Pancreas (tissue), 10 donors: ENCODE measurements around the gene TANK. TPM values are rescaled to one million over a fixed set of nuclear protein-coding genes. Genes with fewer than 3 reads are reported as not detected.

ENCODE experiments used
- ATAC-seq, 4 donors: fragments of 200-7000 bp; cut with Tn5 transposase; one replicate each; pipeline versions ENCODE4 v1.8.0 to v1.9.1; 2020; ENCODE audit warnings: mild to moderate bottlenecking in 4 of 4, moderate library complexity in 4 of 4
- DNase-seq, 6 donors: peaks; one replicate each; pipeline ENCODE4 v3.0.0-alpha.2; 2020
- FAIRE-seq: peaks from 2 replicates; lab custom pipeline; 2012; peaks lifted over from hg19 to GRCh38; lab: Jason Lieb, UNC
- H3K27ac ChIP-seq, 4 donors: fragments of 200-600 bp; sonication (generic); 1 replicate in 3 of 4; 2 replicates in 1 of 4; pipeline versions ENCODE4 v1.5.0 to v1.8.0; 2020
- H3K27me3 ChIP-seq, 4 donors: fragments of 200-600 bp; one replicate each; pipeline ENCODE4 v1.8.0; 2021
- H3K36me3 ChIP-seq, 3 donors: fragments of 200-600 bp; sonication (generic) in 1 of 3; one replicate each; pipeline versions ENCODE4 v1.5.0 to v1.8.0; 2020 to 2021
- H3K4me1 ChIP-seq, 3 donors: fragments of 200-600 bp; one replicate each; pipeline ENCODE4 v1.8.0; 2021
- H3K4me3 ChIP-seq, 4 donors: fragments of 200-600 bp; sonication (generic) in 2 of 4; one replicate each; pipeline versions ENCODE4 v1.5.0 to v1.8.0; 2020 to 2021
- H3K9me3 ChIP-seq, 4 donors: fragments of 200-600 bp; one replicate each; pipeline ENCODE4 v1.8.0; 2021
- WGBS, 2 donors: extraction: QIAGEN DNeasy Blood & Tissue Kit; methylation state at CpG; one replicate each; pipeline ENCODE4 v1.1.7; 2013; 5-methylcytosine and 5-hydroxymethylcytosine counted together
- intact Hi-C, 3 donors: fragments of 100-400 bp; cut with DNase I; formaldehyde crosslinking; loops; one replicate each; pipeline versions ENCODE4 v1.11.1 to v1.14.2; 2022
- polyA plus RNA-seq, 2 donors: library from polyadenylated mRNA; stranded (reverse); fragments of 200-250 nt; gene quantifications; one replicate each; pipeline ENCODE4 v1.2.3, GENCODE V29; 2013
- total RNA-seq, 6 donors: library from RNA; stranded (reverse); fragmentation: NEBNext Ultra II Directional in 4 of 6; extraction: Animal tissue kit (Norgen Biotek cat#: 25700) in 4 of 6; gene quantifications; one replicate each; pipeline versions ENCODE4 v1.2.1 to v1.2.4, GENCODE V29; 2021 to 2023
- TF ChIP-seq, protein P1 (sequence below), 4 donors: fragments of 200-600 bp; sonication (generic) in 3 of 4; IDR thresholded peaks; one replicate each; pipeline versions ENCODE4 v1.5.0 to v1.8.0; 2021; ENCODE audit warnings: antibody characterized with exemption in 4 of 4
- donor health status: healthy with polysubstance abuse.
- donor health status: DM: no; HTN: no; CAD: no; lungs with moderate emphysema.
- donor health status: DM: no; HTN: no; CAD: no.
- donor health status: control.
- donor health status: control.
- donor health status: Bipolar disorder and iron deficiency.
- donor health status: DM: yes; HTN: yes; CAD: no.
- donor health status: DM: no; HTN: no; CAD: no.
- donor health status: DM: no; HTN: no; CAD: no.
- donor health status: DM: yes; HTN: yes; CAD: no.

The TANK gene
- total and polyA plus RNA-seq, 8 donors = 10.9 to 30.3 (median 16.0) TPM

DNA sequence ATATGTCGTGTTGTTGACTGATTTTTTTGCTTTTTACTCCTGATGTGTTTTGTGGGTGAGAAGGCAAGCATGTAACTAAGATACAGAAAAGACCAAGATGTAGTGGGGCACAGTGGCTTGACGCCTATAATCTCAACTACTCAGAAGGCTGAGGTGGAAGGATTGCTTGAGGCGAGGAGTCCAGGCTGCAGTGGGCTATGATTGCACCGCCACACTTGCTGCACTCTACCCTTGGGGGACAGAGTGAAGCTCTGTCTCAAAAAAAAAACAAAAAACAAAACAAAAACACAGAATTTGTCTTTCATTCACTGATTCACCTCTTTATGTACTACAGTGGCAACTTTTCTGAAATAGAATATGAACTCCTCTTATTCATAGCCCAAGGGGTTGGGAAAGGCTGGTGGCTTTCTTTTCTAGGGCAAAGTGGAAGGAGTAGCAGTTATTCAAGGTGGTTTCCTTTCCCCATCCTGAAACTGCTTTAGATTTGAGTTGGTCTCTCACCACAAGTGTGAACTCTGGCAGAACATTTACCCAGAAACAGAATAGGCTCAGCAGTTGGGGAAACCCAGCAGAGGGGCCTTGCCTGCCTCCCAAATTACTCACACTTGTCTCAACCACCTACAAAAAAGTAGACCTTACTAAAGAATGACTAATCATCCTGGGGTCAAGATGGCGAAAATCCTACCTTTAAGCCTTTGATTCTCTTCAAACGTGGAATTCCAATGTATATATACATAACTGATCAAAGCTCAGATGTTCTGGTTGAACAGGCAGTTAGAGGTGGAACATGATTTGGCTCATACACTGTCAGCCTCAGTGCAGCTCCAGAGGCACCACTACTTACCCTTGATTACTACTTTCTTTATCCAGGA lies 6.5 kb downstream of the TANK start:
- ATAC-seq (no peak), DNase-seq (no peak), FAIRE-seq (no peak)
- Histone ChIP-seq H3K4me3 (no peak overlapping the region), H3K36me3 (peaks cover 0 to 11% (median 0%) of the 10 kb centered on the region in 3 donors), H3K4me1 (peaks cover 11 to 22% (median 17%) of the 10 kb centered on the region in 3 donors), H3K27ac (no peak overlapping the region), H3K27me3 (no peaks in the 10 kb centered on the region), H3K9me3 (no peaks in the 10 kb centered on the region)
- 86 to 87% methylated on average over 6 of the region's 6 CpGs for WGBS, 2 donors
- intact Hi-C loops = no loop called here
- TF ChIP-seq, protein P1, sequence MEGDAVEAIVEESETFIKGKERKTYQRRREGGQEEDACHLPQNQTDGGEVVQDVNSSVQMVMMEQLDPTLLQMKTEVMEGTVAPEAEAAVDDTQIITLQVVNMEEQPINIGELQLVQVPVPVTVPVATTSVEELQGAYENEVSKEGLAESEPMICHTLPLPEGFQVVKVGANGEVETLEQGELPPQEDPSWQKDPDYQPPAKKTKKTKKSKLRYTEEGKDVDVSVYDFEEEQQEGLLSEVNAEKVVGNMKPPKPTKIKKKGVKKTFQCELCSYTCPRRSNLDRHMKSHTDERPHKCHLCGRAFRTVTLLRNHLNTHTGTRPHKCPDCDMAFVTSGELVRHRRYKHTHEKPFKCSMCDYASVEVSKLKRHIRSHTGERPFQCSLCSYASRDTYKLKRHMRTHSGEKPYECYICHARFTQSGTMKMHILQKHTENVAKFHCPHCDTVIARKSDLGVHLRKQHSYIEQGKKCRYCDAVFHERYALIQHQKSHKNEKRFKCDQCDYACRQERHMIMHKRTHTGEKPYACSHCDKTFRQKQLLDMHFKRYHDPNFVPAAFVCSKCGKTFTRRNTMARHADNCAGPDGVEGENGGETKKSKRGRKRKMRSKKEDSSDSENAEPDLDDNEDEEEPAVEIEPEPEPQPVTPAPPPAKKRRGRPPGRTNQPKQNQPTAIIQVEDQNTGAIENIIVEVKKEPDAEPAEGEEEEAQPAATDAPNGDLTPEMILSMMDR (IDR thresholded peaks at IDR 0.05) = no peak

DNA sequence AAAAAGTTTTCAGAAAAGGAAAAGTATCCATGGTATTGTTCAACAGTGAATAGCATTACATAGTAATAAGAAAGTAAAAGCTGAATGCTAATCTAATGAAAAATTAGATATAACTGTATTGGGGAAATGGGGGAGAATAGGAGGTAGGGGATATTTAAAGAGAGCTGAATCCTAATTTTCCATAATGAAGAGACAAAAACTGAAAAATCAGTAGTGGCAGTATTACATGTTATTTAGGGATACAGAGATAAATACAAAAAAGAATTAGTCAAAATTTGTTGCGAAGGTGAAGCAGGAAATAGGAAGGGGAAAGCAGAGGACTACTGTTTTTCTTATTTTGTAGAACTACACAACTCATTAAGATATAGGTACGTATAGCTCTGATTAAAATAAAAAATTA lies 9.1 kb downstream of the TANK start:
- no peak for ATAC-seq
- Histone ChIP-seq H3K4me3 (no peak overlapping the region), H3K4me1 (peaks cover 7 to 13% (median 10%) of the 10 kb centered on the region in 3 donors), H3K9me3 (no peaks in the 10 kb centered on the region), H3K27me3 (no peaks in the 10 kb centered on the region), H3K27ac (no peak overlapping the region), H3K36me3 (no peaks in the 10 kb centered on the region)
- 91% methylated on average over 2 of the region's 2 CpGs for WGBS, 2 donors
- TF ChIP-seq, protein P1 (IDR thresholded peaks at IDR 0.05) = no peak
- intact Hi-C loops = no loop called here
- DNase-seq = no peak
- FAIRE-seq = no peak

DNA sequence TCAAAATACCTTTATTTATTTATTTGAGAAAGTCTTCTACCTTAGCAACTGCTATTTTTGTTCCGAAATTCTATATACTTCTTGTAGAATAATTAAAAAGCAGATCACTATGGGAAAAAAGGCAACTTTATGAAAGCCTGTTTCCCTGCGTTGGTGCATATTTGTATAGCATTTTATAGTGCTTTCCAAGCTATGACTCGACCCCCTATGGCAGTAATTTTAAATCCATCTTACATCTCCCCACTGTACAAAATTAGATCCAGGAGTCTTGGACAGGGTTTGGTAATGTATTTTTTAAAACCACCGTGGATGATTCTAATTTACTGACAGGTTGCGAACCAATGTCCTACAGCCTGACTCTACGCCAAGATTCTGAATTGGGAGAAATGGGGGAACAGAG lies 10.1 kb downstream of the TANK start:
- no peak for ATAC-seq
- DNase-seq = no peak
- Histone ChIP-seq H3K27ac (no peak overlapping the region), H3K27me3 (no peaks in the 10 kb centered on the region), H3K9me3 (no peaks in the 10 kb centered on the region), H3K4me1 (peaks cover 4 to 13% (median 11%) of the 10 kb centered on the region in 3 donors), H3K36me3 (no peaks in the 10 kb centered on the region), H3K4me3 (no peak overlapping the region)
- TF ChIP-seq, protein P1 (IDR thresholded peaks at IDR 0.05) = no peak
- intact Hi-C loops = no loop called here
- FAIRE-seq = no peak
- 86 to 89% methylated on average over 6 of the region's 6 CpGs for WGBS, 2 donors

DNA sequence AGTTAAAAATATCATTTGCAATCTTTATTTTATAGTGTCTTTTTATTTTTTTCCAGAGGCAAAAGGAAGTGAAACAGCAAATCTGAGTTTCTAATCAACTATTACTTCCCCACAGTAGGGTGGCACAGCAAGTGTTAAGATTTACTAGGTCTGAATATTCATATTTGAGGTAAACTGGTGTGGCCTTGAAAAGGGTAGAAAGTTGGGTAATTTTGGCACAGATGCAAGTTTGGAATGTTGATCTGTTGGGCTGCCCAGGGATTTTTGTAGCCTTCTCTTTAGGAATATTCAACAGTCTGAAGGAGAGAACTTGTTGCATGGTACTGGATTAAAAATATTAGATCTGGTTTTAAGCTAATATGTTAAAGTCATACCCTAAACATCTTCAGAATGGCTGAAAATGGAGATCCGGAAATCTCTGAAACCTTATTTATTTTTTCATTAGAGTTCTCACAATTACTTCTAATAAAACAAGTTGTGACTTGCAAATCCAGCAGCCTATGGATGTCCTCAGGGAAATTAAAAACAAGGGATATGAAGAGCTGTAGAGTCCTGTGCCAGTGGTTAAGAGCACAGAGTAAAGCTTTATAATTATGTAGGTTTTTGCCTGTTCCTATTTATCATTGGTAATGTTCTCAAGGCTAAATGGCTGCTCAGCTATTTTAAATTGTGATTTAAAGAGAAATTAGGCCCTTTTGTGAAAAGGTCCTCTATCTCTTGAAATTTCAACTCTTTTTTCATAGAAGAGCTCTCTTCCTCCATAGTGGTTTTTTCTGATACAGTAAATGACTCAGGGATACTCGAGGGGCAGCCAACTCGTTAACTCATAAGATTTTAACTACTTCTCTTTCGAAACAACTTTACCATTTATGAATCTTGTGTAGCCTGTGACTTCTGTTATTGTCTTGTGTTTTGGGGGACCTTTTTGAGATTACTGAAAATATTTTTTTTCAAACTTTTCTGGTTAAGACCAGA lies 11.0 kb downstream of the TANK start:
- WGBS, 2 donors = 69 to 76% methylated on average over 4 of the region's 4 CpGs
- peak in 3 of 4 donors; percentile 30 to 80 (median 45) for ATAC-seq
- H3K27ac ChIP-seq = no peak overlapping the region
- no peak for FAIRE-seq
- intact Hi-C loops = no loop called here
- H3K9me3 ChIP-seq = no peaks in the 10 kb centered on the region
- TF ChIP-seq, protein P1 (IDR thresholded peaks at IDR 0.05) = no peak
- H3K36me3 ChIP-seq = no peaks in the 10 kb centered on the region
- H3K27me3 ChIP-seq = no peaks in the 10 kb centered on the region
- no peak for DNase-seq
- H3K4me3 ChIP-seq = no peak overlapping the region
- H3K4me1 ChIP-seq = peaks cover 4 to 13% (median 11%) of the 10 kb centered on the region in 3 donors
